ENCODE results near the gene PLEKHG4B.
"Not testable (repeated sequence)": the region's sequence is repeated elsewhere in the genome, so short reads cannot be mapped to it uniquely, and the experiment has no call there.

The PLEKHG4B gene

DNA sequence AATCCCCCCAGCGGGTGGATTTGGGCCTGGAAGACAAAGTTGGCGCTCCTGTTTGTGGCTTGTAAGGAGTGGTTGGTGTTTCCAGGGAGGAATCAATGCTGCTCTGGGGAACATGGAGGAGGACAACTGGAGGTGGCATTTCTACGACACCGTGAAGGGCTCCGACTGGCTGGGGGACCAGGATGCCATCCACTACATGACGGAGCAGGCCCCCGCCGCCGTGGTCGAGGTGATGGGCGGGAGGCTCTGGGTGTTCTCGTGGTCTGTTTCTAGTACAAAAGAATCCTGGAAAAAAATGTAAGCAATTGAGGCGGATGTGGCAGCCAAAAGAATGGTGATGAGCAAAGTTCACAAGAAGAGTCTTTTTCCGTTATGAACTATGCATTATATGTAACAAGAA is 133.4 kb downstream of the PLEKHG4B start:
- TF ChIP-seq, protein P1, sequence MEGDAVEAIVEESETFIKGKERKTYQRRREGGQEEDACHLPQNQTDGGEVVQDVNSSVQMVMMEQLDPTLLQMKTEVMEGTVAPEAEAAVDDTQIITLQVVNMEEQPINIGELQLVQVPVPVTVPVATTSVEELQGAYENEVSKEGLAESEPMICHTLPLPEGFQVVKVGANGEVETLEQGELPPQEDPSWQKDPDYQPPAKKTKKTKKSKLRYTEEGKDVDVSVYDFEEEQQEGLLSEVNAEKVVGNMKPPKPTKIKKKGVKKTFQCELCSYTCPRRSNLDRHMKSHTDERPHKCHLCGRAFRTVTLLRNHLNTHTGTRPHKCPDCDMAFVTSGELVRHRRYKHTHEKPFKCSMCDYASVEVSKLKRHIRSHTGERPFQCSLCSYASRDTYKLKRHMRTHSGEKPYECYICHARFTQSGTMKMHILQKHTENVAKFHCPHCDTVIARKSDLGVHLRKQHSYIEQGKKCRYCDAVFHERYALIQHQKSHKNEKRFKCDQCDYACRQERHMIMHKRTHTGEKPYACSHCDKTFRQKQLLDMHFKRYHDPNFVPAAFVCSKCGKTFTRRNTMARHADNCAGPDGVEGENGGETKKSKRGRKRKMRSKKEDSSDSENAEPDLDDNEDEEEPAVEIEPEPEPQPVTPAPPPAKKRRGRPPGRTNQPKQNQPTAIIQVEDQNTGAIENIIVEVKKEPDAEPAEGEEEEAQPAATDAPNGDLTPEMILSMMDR (IDR thresholded peaks at IDR 0.05; ENCODE audit: low read depth, low read length, missing control alignments): no peak
- no peak for DNase-seq (ENCODE audit: low read depth)
- in situ Hi-C loops (cut with HindIII; ENCODE audit: low sequenced_read_pairs): no loop called here

DNA sequence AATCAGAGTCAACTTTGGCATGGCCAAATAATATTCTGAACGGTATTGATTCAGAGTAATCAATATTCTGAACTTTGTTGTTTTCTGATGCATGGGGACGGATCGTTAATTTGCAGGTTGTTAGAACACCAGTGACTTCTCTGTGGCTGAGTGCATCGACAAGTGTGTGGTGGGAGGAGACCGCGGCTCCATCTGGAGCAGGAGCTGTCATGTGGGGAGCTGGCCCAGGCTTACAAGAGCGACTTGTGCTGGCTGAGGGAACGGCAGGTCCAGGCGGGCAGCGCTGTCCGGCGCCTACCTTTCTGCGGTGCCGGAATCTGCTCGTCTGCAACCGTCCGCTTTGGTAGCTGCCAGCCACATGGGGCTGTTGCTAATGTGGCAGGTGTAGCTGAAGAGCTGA is 135.4 kb downstream of the PLEKHG4B start:
- DNase-seq (ENCODE audit: low read depth); H3K4me3 ChIP-seq (ENCODE audit: low read depth, low read length); in situ Hi-C loops (cut with HindIII; ENCODE audit: low sequenced_read_pairs): not testable (repeated sequence)

More for the DNA sequence above, 133.4 kb downstream of the PLEKHG4B start:
- H3K4me3 ChIP-seq (ENCODE audit: low read depth, low read length): no peak overlapping the region

DNA sequence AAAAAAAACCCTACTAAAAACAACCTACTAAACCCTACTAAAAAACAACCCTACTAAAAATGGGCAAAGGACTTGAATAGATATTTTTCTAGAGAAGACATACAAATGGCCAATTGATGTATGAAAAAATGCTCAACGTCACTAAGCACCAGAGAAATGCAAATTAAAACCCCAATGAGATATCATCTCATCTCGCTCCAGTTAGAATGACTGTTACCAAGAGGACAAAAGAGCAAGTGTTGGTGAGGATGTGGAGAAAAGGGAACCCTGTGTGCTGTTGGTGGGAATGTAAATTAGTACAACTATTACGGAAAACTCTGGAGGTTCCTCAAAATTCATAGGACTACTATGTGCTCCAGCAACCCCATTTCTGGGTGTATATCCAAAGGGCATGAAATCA is 136.9 kb downstream of the PLEKHG4B start:
- TF ChIP-seq, protein P1 (IDR thresholded peaks at IDR 0.05; ENCODE audit: low read depth, low read length, missing control alignments): no peak
- no peak overlapping the region for H3K4me3 ChIP-seq (ENCODE audit: low read depth, low read length)
- DNase-seq (ENCODE audit: low read depth): no peak
- in situ Hi-C loops (cut with HindIII; ENCODE audit: low sequenced_read_pairs): no loop called here

DNA sequence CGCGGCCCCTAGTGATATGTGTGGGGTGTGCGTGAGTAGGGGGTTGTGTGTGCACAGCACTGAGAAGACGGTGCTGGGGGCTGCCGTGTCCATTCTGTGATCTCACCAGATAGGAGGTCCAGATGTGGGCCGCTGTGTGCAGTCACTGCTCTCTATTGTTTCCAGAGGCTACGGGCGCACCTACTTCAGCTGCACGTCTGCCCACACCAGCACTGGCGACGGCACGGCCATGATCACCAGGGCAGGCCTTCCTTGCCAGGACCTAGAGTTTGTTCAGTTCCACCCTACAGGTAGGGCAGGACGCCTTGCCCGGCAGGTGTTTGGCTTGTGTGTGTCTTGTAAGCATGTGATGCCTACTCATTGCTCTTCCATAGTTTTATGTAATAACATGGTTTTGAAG is 138.7 kb downstream of the PLEKHG4B start:
- TF ChIP-seq, protein P1 (IDR thresholded peaks at IDR 0.05; ENCODE audit: low read depth, low read length, missing control alignments): no peak
- in situ Hi-C loops (cut with HindIII; ENCODE audit: low sequenced_read_pairs): no loop called here
- no peak for DNase-seq (ENCODE audit: low read depth)
- H3K4me3 ChIP-seq (ENCODE audit: low read depth, low read length): no peak overlapping the region

DNA sequence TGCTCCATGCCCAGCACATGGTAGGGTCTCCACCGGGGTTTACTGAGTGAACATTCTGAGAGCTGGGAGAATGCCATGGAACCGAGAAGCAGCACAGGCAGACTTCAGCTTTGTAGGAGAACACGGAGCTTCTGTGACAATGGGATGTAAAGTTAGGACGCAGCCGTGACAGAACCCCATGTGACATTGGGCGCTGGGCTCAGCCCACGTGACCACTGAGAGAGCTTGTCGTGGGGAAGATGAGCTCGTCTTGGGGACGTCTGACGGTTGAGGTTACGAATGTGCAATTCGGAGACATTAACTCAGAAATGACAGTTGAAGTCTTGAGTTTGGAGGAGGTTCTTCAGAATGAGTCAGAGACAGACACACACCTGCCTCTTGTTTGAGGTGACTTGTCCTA is 139.7 kb downstream of the PLEKHG4B start:
- no peak for DNase-seq (ENCODE audit: low read depth)
- TF ChIP-seq, protein P1 (IDR thresholded peaks at IDR 0.05; ENCODE audit: low read depth, low read length, missing control alignments): no peak
- in situ Hi-C loops (cut with HindIII; ENCODE audit: low sequenced_read_pairs): no loop called here
- H3K4me3 ChIP-seq (ENCODE audit: low read depth, low read length): no peak overlapping the region

DNA sequence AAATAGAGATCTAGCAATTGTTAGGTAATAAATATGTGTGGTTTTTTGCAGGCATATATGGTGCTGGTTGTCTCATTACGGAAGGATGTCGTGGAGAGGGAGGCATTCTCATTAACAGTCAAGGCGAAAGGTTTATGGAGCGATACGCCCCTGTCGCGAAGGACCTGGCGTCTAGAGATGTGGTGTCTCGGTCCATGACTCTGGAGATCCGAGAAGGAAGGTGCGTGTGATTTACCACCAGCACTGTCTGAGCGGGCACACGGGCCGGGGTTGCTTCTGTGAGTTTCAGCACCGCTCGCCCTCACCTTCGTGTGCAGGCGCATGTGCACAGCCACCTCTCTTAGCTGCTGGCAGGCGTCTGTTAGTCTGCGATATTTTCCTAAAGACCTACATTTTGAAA is 141.5 kb downstream of the PLEKHG4B start:
- in situ Hi-C loops (cut with HindIII; ENCODE audit: low sequenced_read_pairs); H3K4me3 ChIP-seq (ENCODE audit: low read depth, low read length); DNase-seq (ENCODE audit: low read depth): not testable (repeated sequence)

DNA sequence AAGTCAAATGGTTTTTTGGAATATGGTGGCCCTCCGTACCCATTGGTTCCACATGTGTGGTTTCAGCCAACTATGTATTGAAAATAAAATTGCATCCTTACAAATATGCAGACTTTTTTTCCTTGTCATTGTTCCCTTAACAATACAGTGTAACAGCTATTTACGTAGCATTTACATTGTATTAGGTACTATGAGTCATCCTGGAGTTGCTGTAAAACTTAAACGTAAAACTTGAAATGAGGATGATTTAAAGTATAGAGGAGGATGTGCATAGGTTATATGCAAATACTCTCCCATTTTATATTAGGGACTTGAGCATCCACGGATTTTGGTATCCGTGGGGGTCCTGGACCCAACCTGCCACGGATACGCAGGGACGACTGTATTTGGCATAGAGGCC is 142.5 kb downstream of the PLEKHG4B start:
- TF ChIP-seq, protein P1 (IDR thresholded peaks at IDR 0.05; ENCODE audit: low read depth, low read length, missing control alignments): no peak
- H3K4me3 ChIP-seq (ENCODE audit: low read depth, low read length): no peak overlapping the region
- in situ Hi-C loops (cut with HindIII; ENCODE audit: low sequenced_read_pairs): no loop called here
- no peak for DNase-seq (ENCODE audit: low read depth)

DNA sequence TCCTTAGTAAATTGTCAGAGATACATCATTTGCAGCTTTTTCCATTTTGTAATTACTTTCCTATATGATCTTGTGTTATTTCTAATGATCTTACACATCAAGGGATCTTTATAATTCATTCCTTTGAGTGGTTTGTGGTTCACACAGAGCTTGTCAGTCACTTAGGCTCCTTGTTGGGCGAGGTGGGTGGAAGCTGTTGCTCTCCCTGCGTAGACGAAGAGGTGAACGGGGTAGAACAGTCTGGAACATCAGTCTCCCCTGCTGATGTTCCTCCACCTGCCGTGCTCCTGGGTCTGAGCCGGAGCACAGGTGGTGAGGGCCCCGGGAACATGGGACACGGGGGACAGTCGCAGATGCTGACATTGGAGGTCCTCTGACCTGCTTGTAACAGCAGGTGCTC is 143.6 kb downstream of the PLEKHG4B start:
- H3K4me3 ChIP-seq (ENCODE audit: low read depth, low read length); in situ Hi-C loops (cut with HindIII; ENCODE audit: low sequenced_read_pairs); DNase-seq (ENCODE audit: low read depth): not testable (repeated sequence)

DNA sequence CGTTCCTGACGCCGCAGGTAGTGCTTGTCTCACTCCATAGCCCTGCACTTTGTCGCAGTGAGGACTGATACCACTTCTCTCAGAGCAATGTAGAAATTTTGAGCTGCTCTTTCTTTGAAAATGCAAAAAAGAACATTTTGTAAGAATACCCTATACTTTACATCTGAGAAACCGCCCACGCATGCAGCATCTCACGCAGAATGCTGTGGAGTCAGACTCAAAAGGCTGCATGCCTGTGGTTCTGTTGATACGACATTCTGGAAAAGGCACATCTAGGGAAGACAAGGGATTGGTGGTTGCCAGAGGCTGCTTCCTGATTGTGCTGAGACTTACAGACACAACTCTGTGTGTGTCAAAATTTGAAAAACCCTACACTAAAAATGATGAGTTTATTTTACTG is 146.0 kb downstream of the PLEKHG4B start:
- H3K4me3 ChIP-seq (ENCODE audit: low read depth, low read length); in situ Hi-C loops (cut with HindIII; ENCODE audit: low sequenced_read_pairs); DNase-seq (ENCODE audit: low read depth): not testable (repeated sequence)

Data from astrocyte of the cerebellum (primary cell).